ENCODE measurements around the gene TIGD3. TPM values are rescaled to one million over a fixed set of nuclear protein-coding genes. Genes with fewer than 3 reads are reported as not detected.

The TIGD3 gene
- total and polyA plus RNA-seq, 2 donors (not counting 3 experiments of a cell fraction or from before 2014, with no cell fraction given): 0.18 to 0.27 TPM

- H3K9ac ChIP-seq (replicated peaks; ENCODE audit: extremely low read depth, insufficient read depth, low read length): no peak overlapping the region
- BruUV-seq (replicated peaks): no TSS peak
- no peak for FAIRE-seq
- H3K36me3 ChIP-seq (ENCODE audit: control insufficient read depth in 2 of 2, extremely low read depth in 1 of 2, insufficient read depth in 2 of 2, low read length in 2 of 2): no peaks in the 10 kb centered on the region
- H3K4me2 ChIP-seq (ENCODE audit: insufficient read depth, low read length): no peak overlapping the region
- H4K20me1 ChIP-seq (replicated peaks; ENCODE audit: control insufficient read depth, extremely low read depth, insufficient read depth, low read length): no peaks in the 10 kb centered on the region
- TF ChIP-seq MYC (IDR thresholded peaks at IDR 0.05; ENCODE audit: low read depth, low read length): no peak
- no peak for TF ChIP-seq JUN (IDR thresholded peaks at IDR 0.05; ENCODE audit: borderline replicate concordance, insufficient read depth, insufficient read length, low read depth)
- TF ChIP-seq EZH2 (IDR thresholded peaks at IDR 0.05; ENCODE audit: borderline replicate concordance, low read depth, low read length, severe bottlenecking): no peak
- TF ChIP-seq POLR2A (IDR thresholded peaks at IDR 0.05; ENCODE audit: low read depth, low read length): no peak
- TF ChIP-seq FOS (IDR thresholded peaks at IDR 0.05; ENCODE audit: borderline replicate concordance, insufficient read depth, low read length): no peak
- H3K9me1 ChIP-seq (replicated peaks; ENCODE audit: control insufficient read depth, extremely low read depth, insufficient read depth, low read length): no peaks in the 10 kb centered on the region
- POLR2A ChIA-PET: interaction anchor here (0.5 kb wide), 1 partner anchor 22 kb away, joined by 3 read pairs; no protein-coding TSS in a partner anchor
- H3K4me1 ChIP-seq (ENCODE audit: control insufficient read depth, extremely low read depth, insufficient read depth, low read length): peaks cover 29% of the 10 kb centered on the region
- no peak for DNase-seq (ENCODE audit: low read depth, low spot score)
- no peaks in the 10 kb centered on the region for H3K9me3 ChIP-seq (replicated peaks; ENCODE audit: control insufficient read depth, insufficient read depth, low read length)
- H2AFZ ChIP-seq (ENCODE audit: low read depth, low read length): no peak overlapping the region
- dilution Hi-C loops (cut with MboI; ENCODE audit: extremely low pct_ligation_motif_present, low sequenced_read_pairs): no loop called here
- H3K27ac ChIP-seq (ENCODE audit: insufficient read depth, low read depth, low read length): no peak overlapping the region
- intact Hi-C loops (cut with micrococcal nuclease): loop anchor here (5.0 kb wide), 1 partner anchor 192 kb away; the partner anchor contains the start of genes FAM89B and ZNRD2
- CTCF ChIA-PET: interaction anchor here (0.5 to 3.5 kb wide), 6 partner anchors 8 to 130 kb away, joined by 3 to 38 read pairs (median 5); no protein-coding TSS in a partner anchor
- H3K27me3 ChIP-seq (ENCODE audit: control insufficient read depth in 2 of 2, insufficient read depth in 2 of 2, low read length in 2 of 2): no peaks in the 10 kb centered on the region
- H3K4me3 ChIP-seq (replicated peaks in 1 of 3; ENCODE audit: insufficient read depth in 1 of 3, low read depth in 1 of 3, low read length in 3 of 3): no peak overlapping the region
- peaks cover 2% of the 10 kb centered on the region for H3K79me2 ChIP-seq (ENCODE audit: control insufficient read depth, insufficient read depth, low read length)
Observed at GRCh38 chr11:65379698-65380459, 25.3 kb downstream of the TIGD3 start.

GRCh38 chr11:65380460-65381119 lies 26.0 kb downstream of the TIGD3 start:
- no TSS peak for BruUV-seq (replicated peaks)
- no peak overlapping the region for H3K27ac ChIP-seq (ENCODE audit: insufficient read depth, low read depth, low read length)

More at GRCh38 chr11:65380460-65381119, 26.0 kb downstream of the TIGD3 start:
- Histone ChIP-seq H3K36me3 (ENCODE audit: control insufficient read depth in 2 of 2, extremely low read depth in 1 of 2, insufficient read depth in 2 of 2, low read length in 2 of 2) (no peaks in the 10 kb centered on the region), H3K79me2 (ENCODE audit: control insufficient read depth, insufficient read depth, low read length) (peaks cover 2% of the 10 kb centered on the region), H3K9ac (replicated peaks; ENCODE audit: extremely low read depth, insufficient read depth, low read length) (no peak overlapping the region), H2AFZ (ENCODE audit: low read depth, low read length) (no peak overlapping the region), H4K20me1 (replicated peaks; ENCODE audit: control insufficient read depth, extremely low read depth, insufficient read depth, low read length) (no peaks in the 10 kb centered on the region), H3K9me1 (replicated peaks; ENCODE audit: control insufficient read depth, extremely low read depth, insufficient read depth, low read length) (no peaks in the 10 kb centered on the region), H3K9me3 (replicated peaks; ENCODE audit: control insufficient read depth, insufficient read depth, low read length) (no peaks in the 10 kb centered on the region), H3K27me3 (ENCODE audit: control insufficient read depth in 2 of 2, insufficient read depth in 2 of 2, low read length in 2 of 2) (no peaks in the 10 kb centered on the region), H3K4me3 (replicated peaks in 1 of 3; ENCODE audit: insufficient read depth in 1 of 3, low read depth in 1 of 3, low read length in 3 of 3) (no peak overlapping the region), H3K4me2 (ENCODE audit: insufficient read depth, low read length) (no peak overlapping the region), H3K4me1 (ENCODE audit: control insufficient read depth, extremely low read depth, insufficient read depth, low read length) (peaks cover 35% of the 10 kb centered on the region)
- TF ChIP-seq EZH2 (IDR thresholded peaks at IDR 0.05; ENCODE audit: borderline replicate concordance, low read depth, low read length, severe bottlenecking) (no peak), GATA2 (IDR thresholded peaks at IDR 0.05; ENCODE audit: insufficient read depth, insufficient read length, low read depth, low read length) (no peak), POLR2A (IDR thresholded peaks at IDR 0.05; ENCODE audit: low read depth, low read length) (no peak), JUN (IDR thresholded peaks at IDR 0.05; ENCODE audit: borderline replicate concordance, insufficient read depth, insufficient read length, low read depth) (no peak), FOS (IDR thresholded peaks at IDR 0.05; ENCODE audit: borderline replicate concordance, insufficient read depth, low read length) (no peak), MYC (IDR thresholded peaks at IDR 0.05; ENCODE audit: low read depth, low read length) (no peak), POLR2AphosphoS5 (IDR thresholded peaks at IDR 0.05; ENCODE audit: insufficient read depth, low read depth, low read length) (no peak)
- TF ChIP-seq, protein P1, sequence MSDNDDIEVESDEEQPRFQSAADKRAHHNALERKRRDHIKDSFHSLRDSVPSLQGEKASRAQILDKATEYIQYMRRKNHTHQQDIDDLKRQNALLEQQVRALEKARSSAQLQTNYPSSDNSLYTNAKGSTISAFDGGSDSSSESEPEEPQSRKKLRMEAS (IDR thresholded peaks at IDR 0.05; ENCODE audit: insufficient read depth, insufficient read length): no peak
- TF ChIP-seq, protein P2, sequence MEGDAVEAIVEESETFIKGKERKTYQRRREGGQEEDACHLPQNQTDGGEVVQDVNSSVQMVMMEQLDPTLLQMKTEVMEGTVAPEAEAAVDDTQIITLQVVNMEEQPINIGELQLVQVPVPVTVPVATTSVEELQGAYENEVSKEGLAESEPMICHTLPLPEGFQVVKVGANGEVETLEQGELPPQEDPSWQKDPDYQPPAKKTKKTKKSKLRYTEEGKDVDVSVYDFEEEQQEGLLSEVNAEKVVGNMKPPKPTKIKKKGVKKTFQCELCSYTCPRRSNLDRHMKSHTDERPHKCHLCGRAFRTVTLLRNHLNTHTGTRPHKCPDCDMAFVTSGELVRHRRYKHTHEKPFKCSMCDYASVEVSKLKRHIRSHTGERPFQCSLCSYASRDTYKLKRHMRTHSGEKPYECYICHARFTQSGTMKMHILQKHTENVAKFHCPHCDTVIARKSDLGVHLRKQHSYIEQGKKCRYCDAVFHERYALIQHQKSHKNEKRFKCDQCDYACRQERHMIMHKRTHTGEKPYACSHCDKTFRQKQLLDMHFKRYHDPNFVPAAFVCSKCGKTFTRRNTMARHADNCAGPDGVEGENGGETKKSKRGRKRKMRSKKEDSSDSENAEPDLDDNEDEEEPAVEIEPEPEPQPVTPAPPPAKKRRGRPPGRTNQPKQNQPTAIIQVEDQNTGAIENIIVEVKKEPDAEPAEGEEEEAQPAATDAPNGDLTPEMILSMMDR (IDR thresholded peaks at IDR 0.05; ENCODE audit: extremely low read depth in 1 of 2, insufficient read depth in 1 of 2, low read depth in 1 of 2, low read length in 2 of 2): no peak
- POLR2A ChIA-PET: no interaction called here
- DNase-seq (ENCODE audit: low read depth, low spot score) (no peak), FAIRE-seq (no peak)
- CTCF ChIA-PET: interaction anchor here (0.5 to 3.5 kb wide), 5 partner anchors 8 to 130 kb away, joined by 3 to 38 read pairs (median 5); no protein-coding TSS in a partner anchor
- dilution Hi-C loops (cut with MboI; ENCODE audit: extremely low pct_ligation_motif_present, low sequenced_read_pairs): no loop called here
- intact Hi-C loops (cut with micrococcal nuclease): loop anchor here (5.0 kb wide), 1 partner anchor 192 kb away; the partner anchor contains the start of genes FAM89B and ZNRD2

Measured in endothelial cell of umbilical vein (primary cell).